ENCODE results near the gene CASP8.

DNA sequence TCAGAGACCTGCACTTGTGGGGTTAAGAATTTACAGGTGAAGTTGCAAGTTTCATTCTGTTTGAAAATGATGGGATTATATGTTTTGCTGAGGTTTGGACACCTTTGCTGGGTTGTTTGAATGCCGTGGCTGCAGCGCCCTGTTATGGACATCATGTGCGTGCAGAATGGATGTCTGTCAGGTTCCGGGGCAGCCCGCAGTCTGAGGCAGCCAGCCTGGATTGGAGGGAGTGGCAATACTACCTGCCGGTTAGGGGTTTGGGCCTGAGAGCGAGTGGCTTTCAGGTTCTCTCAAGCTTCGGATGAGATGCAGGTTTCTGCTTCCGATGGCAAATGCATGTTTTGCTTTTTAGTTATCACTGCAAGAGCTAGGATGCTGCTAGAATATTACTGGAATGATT, 1.1 kb downstream of the CASP8 start:
- no peak for TF ChIP-seq CTCF (IDR thresholded peaks at IDR 0.05)
- TF ChIP-seq POLR2AphosphoS5 (IDR thresholded peaks at IDR 0.05; ENCODE audit: low read depth, low read length), result no peak
- no peak for TF ChIP-seq TCF7L2 (IDR thresholded peaks at IDR 0.05; ENCODE audit: low read depth, low read length)

All from Panc1 (cell line).